Prostate gland (tissue), 2 donors: ENCODE data around the gene NXPH4.

Experiments
- CTCF ChIP-seq, 4 experiments: fragments of 200-600 bp in 2 of 4; fragments of 450-650 bp in 2 of 4; sonication (generic) in 2 of 4; IDR thresholded peaks; 1 replicate in 3 of 4; 2 replicates in 1 of 4; pipeline ENCODE4 v1.5.1; 2016 to 2019; ENCODE audit warnings: antibody characterized with exemption in 4 of 4, mild to moderate bottlenecking in 2 of 4, moderate library complexity in 2 of 4
- POLR2A ChIP-seq: fragments of 450-650 bp; IDR thresholded peaks from one replicate; pipeline ENCODE4 v1.6.1; 2016; ENCODE audit warnings: antibody characterized with exemption, mild to moderate bottlenecking

DNA sequence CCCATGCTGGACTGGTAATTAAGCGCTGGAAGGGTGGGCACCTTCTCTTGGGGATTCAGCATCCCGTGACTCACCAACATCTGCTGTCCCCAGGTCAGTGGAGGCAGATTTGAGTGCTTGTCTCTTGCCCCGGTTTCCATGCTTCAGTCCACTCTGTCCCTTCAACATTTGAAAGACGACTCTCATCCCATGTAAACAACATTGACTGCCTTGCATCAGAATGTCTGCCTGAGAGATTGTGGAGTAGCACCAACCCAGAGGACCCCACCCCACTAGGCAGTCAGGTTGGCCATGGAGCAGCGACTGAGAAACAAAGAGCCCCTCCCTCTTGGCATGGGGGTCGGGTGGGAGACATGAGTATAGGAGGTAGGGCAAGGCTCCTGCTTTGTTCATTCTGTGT is 39.3 kb downstream of the NXPH4 start:
- no peak for TF ChIP-seq POLR2A
- TF ChIP-seq CTCF (IDR thresholded peaks at IDR 0.05), result no peak
